Measurements from ENCODE around the gene ACAN. TPM values are rescaled to one million over a fixed set of nuclear protein-coding genes. Genes with fewer than 3 reads are reported as not detected.

ACAN gene
- total and polyA plus RNA-seq, 2 of the 8 experiments (the other 6 are each of a cell fraction or from before 2014, with no cell fraction given) = 0.71 to 0.73 TPM

DNA sequence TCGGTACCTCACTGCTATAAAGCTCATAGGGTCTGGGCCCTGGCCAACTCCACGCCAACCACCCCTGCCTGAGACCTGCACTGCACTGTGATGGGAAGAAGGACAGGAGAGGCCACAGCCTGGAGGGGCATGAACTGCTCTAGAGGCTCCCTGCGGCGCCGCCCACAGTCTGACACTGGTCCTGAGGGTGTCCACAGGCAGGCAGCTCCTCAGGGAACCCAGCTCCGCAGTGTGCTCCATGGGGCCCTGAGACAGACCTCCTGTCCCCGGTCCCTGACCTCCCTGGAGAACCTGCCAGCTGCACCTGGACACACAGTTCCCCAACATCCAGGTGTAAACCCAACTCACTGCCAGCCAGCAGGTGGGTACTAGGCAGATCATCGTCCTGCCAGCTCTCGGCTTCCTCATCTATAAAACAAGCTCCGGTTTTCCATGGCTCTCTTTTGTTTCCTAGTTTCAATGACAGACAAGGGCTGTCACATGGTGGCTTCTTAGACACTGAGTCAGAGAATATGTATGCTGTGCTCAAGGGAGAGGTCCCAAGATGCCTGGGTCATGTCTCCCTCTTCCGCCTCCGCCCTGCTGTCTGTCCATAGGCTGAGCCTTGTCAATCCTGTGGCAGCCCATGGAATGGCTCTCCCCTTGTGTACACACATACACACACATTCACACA lies 97.2 kb downstream of the ACAN start:
- Histone ChIP-seq H3K23ac (ENCODE audit: insufficient read length) (no peak overlapping the region), H2BK12ac (ENCODE audit: low read depth, low read length) (no peak overlapping the region), H2BK120ac (replicated peaks; ENCODE audit: low read depth, low read length) (no peak overlapping the region), H3K4me2 (ENCODE audit: insufficient read depth in 1 of 2, low read depth in 2 of 2, low read length in 2 of 2) (no peak overlapping the region), H3K18ac (ENCODE audit: extremely low read depth, low read length) (no peak overlapping the region), H3K36me3 (ENCODE audit: control insufficient read depth in 2 of 4, insufficient read depth in 4 of 4, low read length in 3 of 4) (peaks cover 41 to 75% (median 58%) of the 10 kb centered on the region in 4 experiments), H3K14ac (ENCODE audit: insufficient read length) (no peak overlapping the region), H3K79me1 (ENCODE audit: low read depth, low read length) (peaks cover 13% of the 10 kb centered on the region), H2BK5ac (ENCODE audit: low read depth, low read length) (no peak overlapping the region), H3K27ac (ENCODE audit: low read depth, low read length) (no peak overlapping the region), H4K20me1 (replicated peaks in 1 of 2; ENCODE audit: control insufficient read depth in 1 of 2, insufficient read depth in 2 of 2, low read length in 2 of 2) (peaks cover 18 to 39% of the 10 kb centered on the region in 2 experiments), H4K91ac (replicated peaks; ENCODE audit: insufficient read length, low read length) (no peak overlapping the region), H3K9ac (replicated peaks in 1 of 4; ENCODE audit: extremely low read depth in 1 of 4, low read depth in 3 of 4, low read length in 3 of 4) (no peak overlapping the region), H2BK15ac (ENCODE audit: low read length) (no peak overlapping the region), H4K5ac (ENCODE audit: insufficient read length, low read depth, low read length) (no peak overlapping the region), H3K23me2 (ENCODE audit: low read depth, low read length) (peaks cover 5% of the 10 kb centered on the region; the same call in 1 of the 2 replicates), H3K27me3 (replicated peaks in 1 of 4; ENCODE audit: control insufficient read depth in 3 of 4, extremely low read depth in 1 of 4, insufficient read depth in 3 of 4, low read length in 3 of 4) (no peaks in the 10 kb centered on the region), H2BK20ac (ENCODE audit: low read length) (no peak overlapping the region), H3K56ac (replicated peaks; ENCODE audit: insufficient read length, low read depth, low read length) (peak overlapping the region; percentile 78), H3K9me3 (ENCODE audit: insufficient read depth in 2 of 2, low read depth in 1 of 2, low read length in 1 of 2) (no peaks in the 10 kb centered on the region; a peak in 1 of 4 replicates), H3K4me1 (replicated peaks in 1 of 4; ENCODE audit: control insufficient read depth in 3 of 4, insufficient read depth in 4 of 4, low read length in 3 of 4) (peaks cover 0 to 41% (median 22%) of the 10 kb centered on the region in 4 experiments; a peak in 6 of 7 replicates), H2AK5ac (ENCODE audit: low read depth, low read length) (no peak overlapping the region), H3K79me2 (ENCODE audit: control insufficient read depth in 1 of 2, insufficient read depth in 2 of 2, low read length in 2 of 2) (peaks cover 0 to 26% of the 10 kb centered on the region in 2 experiments; a peak in 1 of 4 replicates), H2AFZ (ENCODE audit: low read length) (no peak overlapping the region), H4K8ac (ENCODE audit: extremely low read depth, insufficient read depth, low read length) (no peak overlapping the region), H3K4ac (replicated peaks; ENCODE audit: insufficient read length, low read depth, low read length) (no peak overlapping the region), H3K4me3 (ENCODE audit: extremely low read depth in 1 of 4, insufficient read depth in 2 of 4, low read depth in 3 of 4, low read length in 4 of 4) (no peak overlapping the region)
- POLR2A ChIA-PET (ENCODE audit: partially characterized antibody) = interaction anchor here (0.7 to 27.2 kb wide), 14 partner anchors 9 to 280 kb away, joined by 3 to 607 read pairs (median 4); partner anchors contain the start of gene MFGE8
- FAIRE-seq (no peak), DNase-seq (ENCODE audit: low read depth in 1 of 2, low spot score in 2 of 2) (no peak)
- 93% methylated on average over 12 of the region's 12 CpGs; no CpG with 5 or more reads in 1 of the 2 experiments for WGBS, 2 experiments (ENCODE audit: extremely low coverage in 1 of 2, insufficient coverage in 1 of 2, insufficient read length in 1 of 2, insufficient replicate concordance in 2 of 2, low coverage in 1 of 2, low lambda C conversion rate in 2 of 2, missing lambda C conversion rate in 1 of 2)
- CTCF ChIA-PET (ENCODE audit: partially characterized antibody) = interaction anchor here (0.6 to 7.8 kb wide), 6 partner anchors 8 to 270 kb away, joined by 3 to 90 read pairs (median 4); partner anchors contain the start of gene HAPLN3
- TF ChIP-seq NANOG (IDR thresholded peaks at IDR 0.05; ENCODE audit: insufficient read depth, low read depth, low read length, poor library complexity, severe bottlenecking) (no peak), POLR2AphosphoS5 (IDR thresholded peaks at IDR 0.05; ENCODE audit: low read depth, low read length) (peak; percentile 68), POLR2A (IDR thresholded peaks at IDR 0.05; ENCODE audit: control extremely low read depth in 1 of 2, low read depth in 2 of 2, low read length in 2 of 2) (peak; percentile 1 to 17; a peak in 2 of 3 replicates)
